K562 (cell line): ENCODE results near the gene TAF11L12. TPM values are rescaled to one million over a fixed set of nuclear protein-coding genes. Genes with fewer than 3 reads are reported as not detected.
"Not testable (repeated sequence)": the region's sequence is repeated elsewhere in the genome, so short reads cannot be mapped to it uniquely, and the experiment has no call there.

Experiments used
- ATAC-seq: fragments of 200-7000 bp; cut with Tn5 transposase; 3 replicates; pipeline ENCODE4 v1.9.1; 2020; ENCODE audit warnings: moderate library complexity
- BruUV-seq: library from RNA; stranded (reverse); fragments of 400-500 nt; replicated peaks from 2 replicates; lab custom pipeline; 2021; lab: Mats Ljungman, UMichigan
- CTCF ChIA-PET: fragments of 300-600 bp; formaldehyde crosslinking; extraction: SDS; loops from one replicate; lab custom pipeline; 2021; ENCODE audit warnings: low intra/inter-chr PET ratio; lab: Yijun Ruan, JAX
- POLR2A ChIA-PET: fragments of 300-600, 350-650 bp; sonication (Branson Sonifier 250); formaldehyde crosslinking; extraction: SDS; loops from one replicate; lab custom pipeline; 2021; ENCODE audit warnings: antibody characterized with exemption, inconsistent platforms; lab: Yijun Ruan, JAX
- DNase-seq, 4 experiments: peaks; one replicate each; pipeline versions ENCODE4 v3.0.0 to v3.0.0-alpha.2; 2011 to 2018; ENCODE audit warnings: low spot score in 3 of 4, mixed read lengths in 3 of 4; ENCODE audit errors: extremely low read depth in 1 of 4
- FAIRE-seq: peaks from 2 replicates; lab custom pipeline; 2011; peaks lifted over from hg19 to GRCh38; lab: Jason Lieb, UNC
- H2AFZ ChIP-seq: 2 replicates; pipeline ENCODE4 v1.6.0; 2011; ENCODE audit warnings: low read depth, low read length, control low read depth, inconsistent platforms
- H3K27ac ChIP-seq: fragments of 200-600 bp; 3 replicates; pipeline ENCODE4 v1.8.0; 2011; ENCODE audit warnings: low read depth, mild to moderate bottlenecking, control low read depth, inconsistent platforms, low read length, moderate library complexity, mixed read lengths; ENCODE audit errors: extremely low read depth
- H3K27me3 ChIP-seq, 2 experiments: fragments of 300-600 bp in 1 of 2; 2 replicates in 1 of 2; 3 replicates in 1 of 2; pipeline versions ENCODE4 v1.6.0 to v1.8.0; 2011; ENCODE audit warnings: inconsistent platforms in 2 of 2, low read length in 2 of 2, mild to moderate bottlenecking in 1 of 2, mixed read lengths in 1 of 2, moderate library complexity in 1 of 2; ENCODE audit not compliant: control insufficient read depth in 2 of 2, insufficient read depth in 2 of 2
- H3K36me3 ChIP-seq: fragments of 300-600 bp; 3 replicates; pipeline ENCODE4 v1.8.0; 2011; ENCODE audit warnings: mild to moderate bottlenecking, low read length, inconsistent platforms; ENCODE audit not compliant: control insufficient read depth, insufficient read depth
- H3K4me1 ChIP-seq, 2 experiments: fragments of 200-600 bp in 1 of 2; replicated peaks in 1 of 2; 2 replicates in 1 of 2; 3 replicates in 1 of 2; pipeline versions ENCODE4 v1.5.1 to v1.8.0; 2011; ENCODE audit warnings: inconsistent platforms in 2 of 2, low read length in 2 of 2, mild to moderate bottlenecking in 1 of 2, mixed read lengths in 1 of 2, moderate library complexity in 1 of 2; ENCODE audit not compliant: control insufficient read depth in 2 of 2, insufficient read depth in 2 of 2
- H3K4me2 ChIP-seq: 2 replicates; pipeline ENCODE4 v1.6.1; 2011; ENCODE audit warnings: low read length, control low read depth, inconsistent platforms, mixed read lengths; ENCODE audit not compliant: insufficient read depth
- H3K4me3 ChIP-seq: fragments of 200-600 bp; sonication (generic), shearing (Covaris generic); 2 replicates; pipeline ENCODE4 v1.5.1; 2016; ENCODE audit warnings: control low read depth, inconsistent platforms
- H3K79me2 ChIP-seq: fragments of 200-600 bp; 3 replicates; pipeline ENCODE4 v1.8.0; 2011; ENCODE audit warnings: low read length, inconsistent platforms; ENCODE audit not compliant: control insufficient read depth, insufficient read depth
- H3K9ac ChIP-seq, 2 experiments: 2 replicates each; pipeline versions ENCODE4 v1.6.0 to v1.6.1; 2011; ENCODE audit warnings: low read depth in 2 of 2, low read length in 2 of 2, control low read depth in 1 of 2, inconsistent platforms in 1 of 2, mild to moderate bottlenecking in 1 of 2, mixed read lengths in 1 of 2; ENCODE audit not compliant: insufficient read depth in 1 of 2
- H3K9me1 ChIP-seq: one replicate; pipeline ENCODE4 v1.6.0; 2011; ENCODE audit warnings: inconsistent platforms, mild to moderate bottlenecking, low read length, moderate library complexity; ENCODE audit not compliant: control insufficient read depth, insufficient read depth
- H3K9me3 ChIP-seq: replicated peaks from 2 replicates; pipeline ENCODE4 v1.5.1; 2011; ENCODE audit warnings: low read depth, low read length, inconsistent platforms; ENCODE audit not compliant: control insufficient read depth, insufficient read depth
- H4K20me1 ChIP-seq: replicated peaks from 2 replicates; pipeline ENCODE4 v1.6.1; 2011; ENCODE audit warnings: low read length, inconsistent platforms, mixed read lengths; ENCODE audit not compliant: control insufficient read depth, insufficient read depth
- WGBS: fragments of 100-300 bp; shearing (Covaris generic); methylation state at CpG from one replicate; pipeline ENCODE4 v1.1.6; 2016; ENCODE audit warnings: low coverage, mixed read lengths; ENCODE audit not compliant: insufficient coverage; ENCODE audit errors: missing lambda C conversion rate; 5-methylcytosine and 5-hydroxymethylcytosine counted together
- in situ Hi-C: fragments of 300-500 bp; cut with MboI; formaldehyde crosslinking; loops from 4 replicates; pipeline ENCODE4 v1.15.0; 2018; ENCODE audit warnings: inconsistent platforms, mixed read lengths
- intact Hi-C: fragments of 100-400 bp; cut with micrococcal nuclease; formaldehyde crosslinking; loops from 2 replicates; pipeline ENCODE4 v1.14.2; 2022
- polyA plus RNA-seq, 8 experiments: library from polyadenylated mRNA; depleted of rRNA in 4 of 8; stranded (reverse) in 5 of 8; unstranded in 3 of 8; fragments of >200 nt; fragmentation: Nextera tagmentation in 2 of 8; fragmentation: Illumina TruSeq in 1 of 8; extraction: Ambion mirVana in 2 of 8; extraction: Trizol in 1 of 8; gene quantifications; 2 replicates each; pipeline versions ENCODE4 v1.2.1 to v1.2.3, GENCODE V29; 2011 to 2014; ENCODE audit warnings: inconsistent platforms in 1 of 8, missing spikeins in 1 of 8
- total RNA-seq, 7 experiments: library from RNA; depleted of rRNA in 6 of 7; stranded (reverse); fragments of >200 nt in 6 of 7; fragmentation: Illumina TruSeq in 2 of 7; extraction: Trizol in 2 of 7; gene quantifications; 2 replicates each; pipeline versions ENCODE4 v1.2.1 to v1.2.3, GENCODE V29; 2011 to 2021; ENCODE audit warnings: low replicate concordance in 1 of 7

Gene TAF11L12
- total and polyA plus RNA-seq, 9 of the 15 experiments (the other 6 are each of a cell fraction or from before 2014, with no cell fraction given): not detected

DNA sequence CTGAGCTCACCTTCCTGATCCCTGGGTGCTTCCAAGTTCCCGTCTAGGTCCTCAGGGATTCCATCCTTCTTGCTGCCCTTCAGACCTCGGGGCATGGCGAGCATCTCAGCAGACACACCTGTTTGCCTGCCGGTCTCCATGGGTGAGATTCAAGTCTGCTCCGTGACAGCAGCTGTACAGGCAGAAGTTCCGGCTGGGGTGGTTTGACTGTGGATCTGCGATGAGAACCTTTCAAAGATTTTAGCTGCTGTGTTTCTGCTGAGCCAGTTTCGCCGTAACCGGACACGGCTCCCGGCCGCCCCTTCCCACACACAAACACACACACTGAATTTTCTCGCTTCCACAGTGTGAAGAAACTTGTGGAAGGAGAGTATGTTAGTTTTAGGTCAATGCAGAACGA, 15.9 kb upstream of the TAF11L12 start, which contains the start of gene TAF11L9:
Gene TAF11L9 (minus strand): TSS at position 140 of the 400 bp plus-strand sequence.
- H3K79me2 ChIP-seq, H3K9me1 ChIP-seq, H3K27me3 ChIP-seq, H3K27ac ChIP-seq, POLR2A ChIA-PET, H2AFZ ChIP-seq, CTCF ChIA-PET, H3K4me2 ChIP-seq, H3K9ac ChIP-seq, FAIRE-seq, intact Hi-C loops, H3K36me3 ChIP-seq, BruUV-seq, H4K20me1 ChIP-seq, H3K4me1 ChIP-seq, DNase-seq, H3K4me3 ChIP-seq, H3K9me3 ChIP-seq, ATAC-seq: not testable (repeated sequence)
- WGBS: 14% methylated on average over 2 of the region's 15 CpGs
- in situ Hi-C loops: loop anchor here (10.0 to 25.0 kb wide), 3 partner anchors 109 to 682 kb away; no protein-coding TSS in a partner anchor

DNA sequence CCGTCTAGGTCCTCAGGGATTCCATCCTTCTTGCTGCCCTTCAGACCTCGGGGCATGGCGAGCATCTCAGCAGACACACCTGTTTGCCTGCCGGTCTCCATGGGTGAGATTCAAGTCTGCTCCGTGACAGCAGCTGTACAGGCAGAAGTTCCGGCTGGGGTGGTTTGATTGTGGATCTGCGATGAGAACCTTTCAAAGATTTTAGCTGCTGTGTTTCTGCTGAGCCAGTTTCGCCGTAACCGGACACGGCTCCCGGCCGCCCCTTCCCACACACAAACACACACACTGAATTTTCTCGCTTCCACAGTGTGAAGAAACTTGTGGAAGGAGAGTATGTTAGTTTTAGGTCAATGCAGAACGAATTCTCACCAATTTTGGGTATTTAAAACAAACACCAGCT, 12.5 kb upstream of the TAF11L12 start, which contains the start of gene TAF11L10:
Gene TAF11L10 (minus strand): TSS at position 101 of the 400 bp plus-strand sequence.
- POLR2A ChIA-PET, H3K36me3 ChIP-seq, CTCF ChIA-PET, H3K27me3 ChIP-seq, ATAC-seq, H3K4me3 ChIP-seq, H3K9me3 ChIP-seq, intact Hi-C loops, H3K4me2 ChIP-seq, H3K9ac ChIP-seq, FAIRE-seq, H3K79me2 ChIP-seq, H3K27ac ChIP-seq, H3K9me1 ChIP-seq, BruUV-seq, DNase-seq, H3K4me1 ChIP-seq, H2AFZ ChIP-seq, H4K20me1 ChIP-seq: not testable (repeated sequence)
- in situ Hi-C loops: loop anchor here (10.0 to 25.0 kb wide), 3 partner anchors 113 to 685 kb away; no protein-coding TSS in a partner anchor
- WGBS: no CpG with 5 or more reads among the region's 15 CpGs

DNA sequence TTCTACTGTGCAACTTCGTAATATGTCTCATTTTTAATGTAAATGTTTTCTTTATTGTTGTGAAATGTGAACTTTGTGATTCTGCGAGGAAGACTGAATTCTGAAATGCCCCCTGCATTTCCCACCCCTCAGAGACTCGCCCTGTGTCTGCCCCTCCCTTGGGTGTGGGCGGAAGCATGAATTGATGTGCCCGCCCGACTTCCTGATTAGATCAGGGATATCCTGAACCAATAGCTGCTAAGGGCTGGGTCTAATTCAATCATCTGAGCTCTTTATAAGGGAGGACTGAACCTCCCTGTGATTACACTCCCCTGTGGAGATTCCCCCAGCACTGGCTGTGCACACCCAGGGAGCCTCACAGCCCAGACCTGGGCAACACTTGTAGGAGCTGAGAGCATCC, 6.3 kb upstream of the TAF11L12 start, which contains the start of gene TAF11L11:
Gene TAF11L11 (plus strand): TSS at position 304 of the 400 bp plus-strand sequence.
- ATAC-seq, in situ Hi-C loops, intact Hi-C loops, H3K9me1 ChIP-seq, H3K79me2 ChIP-seq, H3K4me1 ChIP-seq, H3K27me3 ChIP-seq, H3K27ac ChIP-seq, H3K4me3 ChIP-seq, H3K9me3 ChIP-seq, FAIRE-seq, CTCF ChIA-PET, H3K9ac ChIP-seq, H4K20me1 ChIP-seq, POLR2A ChIA-PET, H3K4me2 ChIP-seq, H2AFZ ChIP-seq, DNase-seq, BruUV-seq, H3K36me3 ChIP-seq: not testable (repeated sequence)
- WGBS: 0% methylated on average over 6 of the region's 6 CpGs
